HG02970 (cell line): ENCODE results near the gene YTHDC2.
"Not testable (repeated sequence)": the region's sequence is repeated elsewhere in the genome, so short reads cannot be mapped to it uniquely, and the experiment has no call there.

ENCODE experiments used
- ATAC-seq: cut with Tn5 transposase; IDR thresholded peaks from one replicate; pipeline ENCODE4 v1.9.1; 2021; ENCODE audit warnings: mild to moderate bottlenecking, moderate library complexity, moderate number of reproducible peaks; ENCODE audit not compliant: unreplicated experiment, low FRiP score

YTHDC2 gene

GRCh38 chr5:113600255-113600905 is 86.9 kb downstream of the YTHDC2 start:
- no peak for ATAC-seq

- no peak for ATAC-seq
These were observed 87.9 kb downstream of the YTHDC2 start for GRCh38 chr5:113601423-113601822.

DNA sequence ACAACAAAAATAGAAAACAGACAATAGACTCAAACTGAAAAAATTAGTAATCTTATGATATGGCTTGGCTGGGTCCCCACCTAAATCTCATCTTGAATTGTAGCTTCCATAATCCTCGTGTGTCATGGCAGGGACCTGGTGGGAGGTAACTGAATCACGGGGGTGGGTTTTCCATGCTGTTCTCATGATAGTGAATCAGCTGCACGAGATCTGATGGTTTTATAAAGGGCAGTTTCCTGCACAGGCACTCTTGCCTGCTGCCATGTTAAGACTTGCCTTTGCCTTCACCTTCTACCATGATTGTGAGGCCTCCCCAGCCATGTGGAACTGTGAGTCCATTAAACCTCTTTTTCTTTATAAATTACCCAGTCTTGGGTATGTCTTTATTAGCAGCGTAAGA is 89.8 kb downstream of the YTHDC2 start:
- not testable (repeated sequence) for ATAC-seq

DNA sequence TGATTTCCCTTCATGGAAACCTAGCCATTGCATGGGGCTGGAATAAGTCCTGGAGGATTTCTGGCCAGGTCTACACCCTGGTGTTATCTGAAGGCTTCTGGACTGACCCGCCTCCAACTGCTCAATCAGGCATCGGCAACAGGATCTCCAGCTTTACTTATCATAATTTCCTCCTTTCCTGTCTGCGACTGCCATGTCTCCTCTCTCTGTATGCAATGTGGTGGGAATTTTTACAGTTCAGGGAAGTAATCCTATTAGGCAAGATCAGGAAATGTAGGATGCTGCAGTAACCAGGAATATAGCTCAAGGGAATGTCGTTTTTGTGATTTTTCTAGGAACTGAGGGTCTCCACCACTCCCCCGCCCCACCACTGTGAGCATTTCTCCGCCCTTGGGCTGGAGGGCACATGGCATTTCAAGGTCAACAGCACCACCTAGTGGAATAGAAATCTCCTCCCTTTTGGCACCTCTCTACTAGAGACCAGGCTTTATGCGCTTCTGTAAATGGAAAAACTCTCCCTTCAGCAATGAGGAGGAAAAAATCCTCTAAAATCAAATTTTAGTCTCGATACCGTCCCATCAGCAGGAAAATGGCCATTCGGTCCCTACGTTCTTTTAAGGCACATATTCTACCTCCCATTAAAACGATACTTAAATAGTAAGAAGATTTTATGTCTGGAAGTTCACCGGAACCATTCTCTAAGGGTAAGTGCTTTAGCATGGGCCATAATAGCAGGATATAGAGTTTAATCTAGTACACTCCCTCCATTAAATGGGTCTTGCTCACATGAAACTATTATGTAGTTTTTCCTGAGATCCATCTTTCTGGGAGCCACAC is 93.0 kb downstream of the YTHDC2 start:
- ATAC-seq, result no peak

- ATAC-seq, result no peak
These were observed 93.9 kb downstream of the YTHDC2 start for GRCh38 chr5:113607361-113607760.

DNA sequence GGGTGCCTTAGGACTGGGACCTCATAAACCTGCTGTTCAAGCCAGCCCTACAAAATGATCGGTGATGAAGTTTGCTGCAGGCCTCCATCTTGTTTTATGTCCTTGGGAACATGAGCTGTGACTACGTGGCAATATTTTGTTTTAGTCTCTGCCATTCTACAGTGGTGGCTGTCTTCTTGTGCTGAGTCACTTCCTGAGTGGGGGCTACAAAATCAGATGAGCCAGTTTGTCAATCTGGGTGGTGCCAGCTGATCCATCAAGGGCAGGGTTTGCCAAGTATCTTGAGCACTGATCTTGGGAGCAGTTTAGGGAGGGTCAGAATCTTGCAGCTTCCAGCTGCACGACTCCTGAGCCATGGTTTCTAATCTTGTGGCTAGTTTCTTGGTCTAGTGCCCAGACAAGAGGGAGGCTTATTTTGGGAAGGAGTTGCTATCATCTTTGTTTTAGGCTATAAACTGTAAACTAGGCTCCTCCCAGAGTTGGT is 94.7 kb downstream of the YTHDC2 start:
- ATAC-seq, result no peak

DNA sequence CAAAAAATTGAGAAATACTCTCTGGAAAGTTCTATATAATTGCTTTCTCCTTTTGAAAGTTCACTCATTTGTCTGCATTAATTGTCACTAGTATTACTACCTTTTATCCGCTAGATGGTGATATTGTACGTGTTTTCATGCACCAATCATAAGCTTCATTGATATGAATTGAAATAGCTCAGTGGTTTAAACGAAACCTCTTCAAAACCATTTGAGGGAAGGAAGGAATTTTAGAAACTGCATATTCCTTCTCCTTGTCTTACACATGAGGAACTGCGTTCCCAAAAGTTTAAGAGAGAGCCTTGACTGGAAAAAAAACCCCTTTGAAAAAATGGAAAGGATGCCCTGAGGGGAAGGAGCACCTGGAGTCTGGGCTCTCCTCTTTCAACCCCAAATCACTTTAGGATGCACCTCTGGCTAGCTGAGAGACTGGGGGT is 98.6 kb downstream of the YTHDC2 start:
- peak; percentile 71 for ATAC-seq

GRCh38 chr5:113614191-113614590 is 100.7 kb downstream of the YTHDC2 start:
- no peak for ATAC-seq

- ATAC-seq, result no peak
These were observed 102.2 kb downstream of the YTHDC2 start for GRCh38 chr5:113615708-113616107.

- ATAC-seq, result no peak
These were observed 103.8 kb downstream of the YTHDC2 start for GRCh38 chr5:113617191-113617796.

DNA sequence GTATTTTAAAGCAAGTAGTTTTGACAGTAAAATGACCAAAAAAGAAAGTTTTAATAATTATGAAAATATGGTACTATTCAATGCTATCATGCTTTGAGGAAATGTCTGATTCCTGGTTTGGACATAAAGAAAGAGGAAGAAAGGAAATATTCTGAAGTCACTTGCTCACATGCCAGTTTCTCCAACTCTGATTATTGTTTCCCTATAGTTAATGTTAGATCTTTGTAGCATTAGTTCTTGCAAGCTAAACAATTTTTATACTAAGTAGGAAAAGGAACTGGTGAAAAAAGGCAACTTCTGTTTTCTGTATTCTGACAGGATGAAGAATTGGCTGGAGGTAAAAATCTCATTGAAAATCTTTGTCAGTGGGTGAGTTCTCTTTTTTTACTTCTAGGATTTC is 119.5 kb downstream of the YTHDC2 start:
- ATAC-seq, result no peak

GRCh38 chr5:113634957-113635356 is 121.5 kb downstream of the YTHDC2 start:
- ATAC-seq, result no peak

DNA sequence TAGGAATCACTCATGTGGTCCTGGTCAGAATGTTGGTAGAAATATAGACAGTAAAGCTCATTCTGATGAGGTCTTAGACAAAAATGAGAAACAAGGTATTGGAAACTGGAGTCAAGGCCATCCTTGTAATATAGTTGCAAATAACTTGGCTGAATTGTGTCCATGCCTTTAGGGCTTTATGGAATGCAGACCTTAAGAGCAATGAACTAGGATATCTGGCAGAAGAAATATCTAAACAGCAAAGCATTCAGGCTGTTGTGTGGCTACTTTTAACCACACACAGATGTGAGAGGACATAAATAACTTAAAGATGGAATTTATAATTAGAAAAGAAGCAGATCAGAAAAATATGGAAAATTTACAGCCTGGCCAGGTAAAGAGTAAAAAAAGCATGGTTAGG is 128.2 kb downstream of the YTHDC2 start:
- ATAC-seq, result no peak
